Mucosa of gallbladder (tissue), 1 donor: ENCODE results near the gene UGT2A3. TPM values are rescaled to one million over a fixed set of nuclear protein-coding genes. Genes with fewer than 3 reads are reported as not detected.
"Not testable (repeated sequence)": the region's sequence is repeated elsewhere in the genome, so short reads cannot be mapped to it uniquely, and the experiment has no call there.

ENCODE experiments used
- DNase-seq: peaks from one replicate; pipeline ENCODE4 v3.0.0-alpha.2; 2020; ENCODE audit warnings: low spot score
- total RNA-seq: library from RNA; stranded (reverse); gene quantifications from one replicate; pipeline ENCODE4 v1.2.1, GENCODE V29; 2021
- donor health status: DM: no; HTN: no; CAD: no.

The UGT2A3 gene
- total RNA-seq = 170 TPM

GRCh38 chr4:68951078-68951805, at the start of gene UGT2A3:
UGT2A3 (minus strand) TSS chr4:68951804; CDS start chr4:68951760, 44 bp downstream.
- peak; percentile 87 for DNase-seq

DNA sequence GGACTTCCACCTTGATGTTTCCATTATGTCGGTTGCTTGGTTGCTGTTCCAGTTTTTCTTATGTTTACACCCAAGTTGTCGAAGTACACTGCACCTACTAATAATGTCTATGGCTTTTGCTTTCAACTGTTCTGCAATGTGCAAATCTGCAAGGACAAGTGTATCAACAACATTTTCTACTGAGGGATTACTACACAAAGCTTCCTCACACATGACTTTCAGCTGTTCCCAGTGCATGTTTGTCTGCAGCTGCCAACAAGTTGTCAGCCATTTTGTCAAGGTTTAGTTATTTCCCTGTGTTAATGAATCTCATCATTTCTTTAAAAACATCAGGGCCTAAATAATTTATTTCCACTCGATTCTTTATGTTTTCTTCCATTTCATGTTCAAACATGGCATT, 45.4 kb upstream of the UGT2A3 start:
- DNase-seq = no peak

DNA sequence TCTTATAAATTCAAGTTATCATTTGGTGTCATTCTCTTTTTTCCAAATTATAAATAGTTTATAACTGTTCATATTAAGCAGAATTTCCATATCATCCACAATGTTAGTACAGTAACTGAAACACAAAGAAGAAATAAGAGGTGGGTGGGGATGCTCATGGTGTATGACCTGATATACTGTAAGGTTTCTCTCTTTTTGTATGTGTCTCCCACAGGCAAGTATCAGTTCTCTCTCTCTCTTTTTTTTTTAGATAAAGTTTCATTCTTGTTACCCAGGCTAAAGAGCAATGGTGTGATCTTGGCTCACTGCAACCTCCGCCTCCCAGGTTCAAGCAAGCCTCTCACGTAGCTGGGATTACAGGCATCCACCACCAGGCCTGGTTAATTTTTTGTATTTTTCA, 43.7 kb upstream of the UGT2A3 start:
- no peak for DNase-seq

- DNase-seq = no peak
These were observed 35.4 kb upstream of the UGT2A3 start for GRCh38 chr4:68987007-68987406.

DNA sequence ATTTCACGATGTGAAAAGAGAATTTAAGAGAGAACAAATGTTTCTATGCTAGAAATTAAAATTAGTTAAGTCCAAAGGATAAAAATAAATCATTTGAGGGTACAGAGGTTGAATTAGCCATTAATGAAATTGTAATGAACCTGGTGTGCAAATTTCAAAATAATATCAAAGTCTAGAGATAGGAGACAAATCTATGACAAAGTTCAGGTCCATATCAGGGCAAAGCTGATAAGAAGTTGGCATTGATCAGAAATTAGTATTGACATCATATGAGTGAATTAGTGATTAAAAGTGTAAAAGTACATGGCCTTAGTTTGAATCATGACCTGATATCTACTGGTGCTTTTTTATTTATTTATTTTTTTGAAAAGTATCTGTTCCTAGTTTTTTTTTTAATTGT, 33.8 kb upstream of the UGT2A3 start:
- no peak for DNase-seq

DNA sequence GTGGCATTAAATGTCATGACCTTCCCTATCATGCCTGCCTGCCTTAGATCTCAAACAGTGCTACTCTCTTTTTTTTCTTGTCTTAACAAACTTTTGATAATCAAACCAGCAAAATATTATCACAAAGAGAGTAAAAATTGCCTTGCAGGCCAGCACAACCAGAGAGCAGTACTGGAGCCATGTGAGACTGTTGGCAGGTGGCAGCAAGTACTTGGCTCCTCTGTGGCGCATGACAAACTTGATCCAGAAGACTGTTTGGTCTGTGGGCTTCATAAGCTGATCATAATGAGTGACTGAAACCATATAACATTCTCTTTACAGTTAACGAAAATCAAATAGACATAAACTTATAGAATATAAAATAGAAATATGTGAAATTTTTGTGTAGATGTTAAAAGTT, 33.3 kb upstream of the UGT2A3 start:
- DNase-seq = no peak

- DNase-seq = peak; percentile 42
These were observed 11.8 kb upstream of the UGT2A3 start for GRCh38 chr4:68963374-68963773.

GRCh38 chr4:68962868-68963267, 11.3 kb upstream of the UGT2A3 start:
- DNase-seq = no peak

- no peak for DNase-seq
These were observed 8.9 kb upstream of the UGT2A3 start for GRCh38 chr4:68960294-68961163.

- DNase-seq = not testable (repeated sequence)
These were observed 7.5 kb upstream of the UGT2A3 start for GRCh38 chr4:68959085-68959484.

- no peak for DNase-seq
These were observed 2.5 kb upstream of the UGT2A3 start for GRCh38 chr4:68954126-68954525.

DNA sequence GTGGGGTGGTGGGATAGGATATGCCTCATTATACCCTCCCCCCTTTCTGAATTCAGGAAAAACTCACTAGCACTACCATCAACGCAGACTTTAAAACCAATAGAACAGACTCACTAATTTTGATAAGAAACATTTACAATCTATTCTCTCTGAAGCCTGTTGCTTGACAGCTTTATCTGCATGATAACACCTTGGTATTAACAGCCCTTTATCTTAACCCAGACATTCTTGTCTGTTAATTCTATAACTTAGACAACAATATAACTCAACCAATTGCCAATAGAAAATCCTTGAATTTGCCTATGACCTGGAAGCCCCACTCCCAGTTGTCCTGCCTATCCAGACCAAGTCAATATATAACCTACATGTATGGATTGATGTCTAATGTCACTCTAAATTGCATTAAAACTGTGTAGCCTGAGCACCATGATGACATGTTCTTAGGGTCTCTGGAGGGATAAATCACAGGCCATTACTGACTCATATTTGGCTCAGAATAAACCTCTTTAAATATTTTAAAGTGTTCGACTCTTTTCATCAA, 1.5 kb upstream of the UGT2A3 start:
- DNase-seq = peak; percentile 25

DNA sequence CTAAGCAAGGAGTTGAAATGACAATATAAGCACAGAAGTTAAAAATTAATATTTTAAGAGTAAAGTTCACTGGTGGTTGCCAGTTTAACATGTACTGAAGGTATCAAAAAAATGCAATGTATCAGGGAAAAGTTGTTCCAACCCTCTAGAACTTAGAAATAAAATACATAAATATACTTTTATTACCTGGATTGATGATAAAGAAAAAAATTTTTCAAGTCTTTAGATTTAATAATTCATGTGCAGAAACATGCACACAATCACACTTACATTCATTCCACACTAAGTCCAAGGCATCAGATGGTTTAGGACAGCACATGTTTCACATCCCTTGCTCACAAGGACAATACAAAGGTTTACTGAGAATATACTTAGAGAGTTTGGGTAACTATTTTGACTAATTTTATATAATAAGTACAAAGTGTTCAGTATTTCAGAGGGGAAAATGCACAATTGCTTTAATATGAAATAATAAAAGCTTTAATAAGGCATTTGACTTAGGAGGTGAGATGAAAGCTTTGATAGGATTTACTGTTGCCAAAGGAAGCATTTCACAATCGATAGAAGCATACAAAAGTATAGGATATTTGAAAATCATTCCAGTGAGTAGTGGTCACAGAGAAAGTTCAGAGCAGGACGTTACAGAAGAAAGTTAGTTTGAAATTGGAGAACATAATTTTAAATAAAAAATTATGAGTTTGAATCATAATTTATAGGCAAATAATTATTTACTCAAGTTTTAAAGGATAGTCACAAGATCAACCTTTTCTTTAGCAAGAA, 392 bp upstream of the UGT2A3 start:
- DNase-seq = no peak

- DNase-seq = no peak
These were observed 1.6 kb downstream of the UGT2A3 start for GRCh38 chr4:68950033-68950432.

- no peak for DNase-seq
These were observed 2.6 kb downstream of the UGT2A3 start for GRCh38 chr4:68948985-68949384.

- no peak for DNase-seq
These were observed 3.4 kb downstream of the UGT2A3 start for GRCh38 chr4:68948044-68948743.

DNA sequence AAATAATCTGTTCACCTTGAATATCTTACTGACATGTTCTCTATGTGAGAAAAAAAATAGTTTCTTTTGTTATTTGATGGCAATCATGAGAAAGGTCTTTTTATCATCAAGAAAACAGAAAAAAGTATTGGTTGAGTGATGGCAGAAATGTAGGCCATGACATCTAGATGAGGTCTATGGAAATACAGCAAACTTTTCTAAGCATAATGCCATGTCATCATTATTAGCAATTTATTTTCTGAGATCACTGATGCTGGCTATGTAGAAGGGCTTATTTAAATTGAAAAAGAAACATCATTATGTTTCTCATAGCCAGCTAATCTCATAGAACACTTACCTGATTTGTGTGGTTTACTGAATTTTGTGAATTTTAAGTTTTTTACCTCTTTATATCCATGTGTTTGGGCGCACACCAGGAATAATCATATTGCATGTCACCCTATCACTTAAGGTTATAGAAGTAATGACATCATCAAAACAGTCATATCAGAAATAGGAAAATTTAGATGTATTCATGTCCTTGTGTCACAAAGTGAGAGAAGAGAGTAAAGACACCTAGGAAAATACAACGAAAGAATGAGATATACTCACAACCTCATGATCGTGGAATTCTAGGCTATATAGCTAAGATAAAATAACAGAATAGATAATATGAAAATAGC, 22.4 kb downstream of the UGT2A3 start:
- no peak for DNase-seq

GRCh38 chr4:68927165-68927564, 24.4 kb downstream of the UGT2A3 start:
- no peak for DNase-seq

DNA sequence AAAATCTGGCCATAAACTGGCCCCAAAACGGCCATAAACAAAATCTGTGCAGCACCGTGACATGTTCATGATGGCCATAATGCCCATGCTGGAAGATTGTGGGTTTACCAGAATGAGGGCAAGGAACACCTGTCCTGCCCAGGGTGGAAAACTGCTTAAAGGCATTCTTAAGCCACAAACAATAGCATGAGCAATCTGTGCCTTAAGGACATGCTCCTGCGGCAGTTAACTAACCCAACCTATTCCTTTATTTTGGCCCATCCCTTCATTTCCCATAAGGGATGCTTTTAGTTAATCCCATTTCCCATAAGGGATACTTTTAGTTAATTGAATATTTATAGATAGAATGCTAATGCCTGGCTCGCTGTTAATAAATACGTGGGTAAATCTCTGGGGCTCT, 29.4 kb downstream of the UGT2A3 start:
- not testable (repeated sequence) for DNase-seq

DNA sequence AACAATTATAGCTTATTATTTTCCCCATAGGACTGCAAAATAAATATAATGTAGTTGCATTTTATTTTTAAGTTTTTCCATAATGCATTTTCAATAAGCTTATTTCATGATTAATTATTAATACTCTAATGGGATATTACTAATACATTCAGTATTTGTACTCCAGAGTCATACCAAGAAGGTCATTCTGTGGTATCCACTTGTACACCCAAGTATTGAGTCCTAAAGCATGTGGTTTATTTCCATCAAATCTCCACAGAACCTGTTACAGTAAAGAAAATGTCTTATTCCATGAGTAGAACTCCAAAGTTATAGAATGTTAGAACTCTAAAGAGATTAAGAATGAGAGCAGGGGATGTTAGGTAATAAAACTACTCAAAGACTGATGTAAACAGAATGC, 30.6 kb downstream of the UGT2A3 start:
- DNase-seq = no peak

DNA sequence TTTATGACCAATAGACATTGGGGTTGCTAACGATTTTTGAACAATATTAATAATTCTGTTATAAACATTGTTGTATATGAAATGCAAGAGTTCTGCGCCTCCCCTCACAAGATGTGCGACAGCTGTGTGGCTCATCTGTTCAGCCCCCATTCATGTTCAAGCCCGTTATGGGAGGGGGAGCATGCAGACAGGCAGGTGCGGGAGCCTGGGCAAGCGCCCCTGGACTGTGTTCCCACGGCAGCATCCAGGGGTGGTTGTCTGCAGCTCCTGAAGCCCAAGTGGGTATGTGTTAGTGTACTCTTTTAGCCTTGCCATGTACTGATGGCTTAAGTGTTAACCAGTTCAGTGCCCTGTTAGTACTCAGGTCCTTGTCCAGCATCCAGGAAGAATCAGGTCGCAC, 34.6 kb downstream of the UGT2A3 start:
- DNase-seq = no peak
